ENCODE measurements around the gene SGF29.
"Not testable (repeated sequence)": the region's sequence is repeated elsewhere in the genome, so short reads cannot be mapped to it uniquely, and the experiment has no call there.

GRCh38 chr16:28545964-28546363 is 7.8 kb upstream of the SGF29 start:
- TF ChIP-seq, protein P1, sequence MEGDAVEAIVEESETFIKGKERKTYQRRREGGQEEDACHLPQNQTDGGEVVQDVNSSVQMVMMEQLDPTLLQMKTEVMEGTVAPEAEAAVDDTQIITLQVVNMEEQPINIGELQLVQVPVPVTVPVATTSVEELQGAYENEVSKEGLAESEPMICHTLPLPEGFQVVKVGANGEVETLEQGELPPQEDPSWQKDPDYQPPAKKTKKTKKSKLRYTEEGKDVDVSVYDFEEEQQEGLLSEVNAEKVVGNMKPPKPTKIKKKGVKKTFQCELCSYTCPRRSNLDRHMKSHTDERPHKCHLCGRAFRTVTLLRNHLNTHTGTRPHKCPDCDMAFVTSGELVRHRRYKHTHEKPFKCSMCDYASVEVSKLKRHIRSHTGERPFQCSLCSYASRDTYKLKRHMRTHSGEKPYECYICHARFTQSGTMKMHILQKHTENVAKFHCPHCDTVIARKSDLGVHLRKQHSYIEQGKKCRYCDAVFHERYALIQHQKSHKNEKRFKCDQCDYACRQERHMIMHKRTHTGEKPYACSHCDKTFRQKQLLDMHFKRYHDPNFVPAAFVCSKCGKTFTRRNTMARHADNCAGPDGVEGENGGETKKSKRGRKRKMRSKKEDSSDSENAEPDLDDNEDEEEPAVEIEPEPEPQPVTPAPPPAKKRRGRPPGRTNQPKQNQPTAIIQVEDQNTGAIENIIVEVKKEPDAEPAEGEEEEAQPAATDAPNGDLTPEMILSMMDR (IDR thresholded peaks at IDR 0.05; ENCODE audit: low read length): not testable (repeated sequence)
- not testable (repeated sequence) for TF ChIP-seq EZH2 (optimal IDR thresholded peaks at IDR 0.05; ENCODE audit: low read depth, low read length)
